Endothelial cell of hepatic sinusoid (primary cell): ENCODE results near the gene ATP5F1D.
"Not testable (repeated sequence)": the region's sequence is repeated elsewhere in the genome, so short reads cannot be mapped to it uniquely, and the experiment has no call there.

Experiments used
- in situ Hi-C: cut with HindIII; loops from 2 replicates; pipeline ENCODE4 v1.10.0; 2017; ENCODE audit warnings: low sequenced_read_pairs

Gene ATP5F1D

GRCh38 chr19:1246265-1247087 is 4.9 kb downstream of the ATP5F1D start:
- in situ Hi-C loops: not testable (repeated sequence)

- in situ Hi-C loops: no loop called here
Measured at GRCh38 chr19:1247748-1248138, 6.2 kb downstream of the ATP5F1D start.

- in situ Hi-C loops: no loop called here
Measured at GRCh38 chr19:1248139-1248785, 6.7 kb downstream of the ATP5F1D start, which contains the start of gene MIDN. TSS of gene MIDN (plus strand) at chr19:1248583. CDS start at chr19:1250297, 1,714 bp downstream.

- in situ Hi-C loops: no loop called here
Measured at GRCh38 chr19:1248786-1249297, 7.3 kb downstream of the ATP5F1D start.

- in situ Hi-C loops: no loop called here
Measured at GRCh38 chr19:1249298-1249989, 7.9 kb downstream of the ATP5F1D start.

- in situ Hi-C loops: no loop called here
Measured at GRCh38 chr19:1249990-1250436, 8.5 kb downstream of the ATP5F1D start.

- in situ Hi-C loops: no loop called here
Measured at GRCh38 chr19:1250437-1251260, 9.1 kb downstream of the ATP5F1D start.

GRCh38 chr19:1251330-1252220 is 10.0 kb downstream of the ATP5F1D start:
- in situ Hi-C loops: no loop called here

GRCh38 chr19:1252221-1252820 is 10.8 kb downstream of the ATP5F1D start:
- in situ Hi-C loops: no loop called here

- in situ Hi-C loops: no loop called here
Measured at GRCh38 chr19:1252821-1253513, 11.4 kb downstream of the ATP5F1D start.

- in situ Hi-C loops: no loop called here
Measured at GRCh38 chr19:1253514-1254080, 12.0 kb downstream of the ATP5F1D start.

GRCh38 chr19:1254081-1254527 is 12.6 kb downstream of the ATP5F1D start:
- in situ Hi-C loops: no loop called here

GRCh38 chr19:1254530-1255185 is 13.1 kb downstream of the ATP5F1D start:
- in situ Hi-C loops: no loop called here

- in situ Hi-C loops: no loop called here
Measured at GRCh38 chr19:1255186-1256161, 13.9 kb downstream of the ATP5F1D start.

- in situ Hi-C loops: no loop called here
Measured at GRCh38 chr19:1256646-1257474, 15.3 kb downstream of the ATP5F1D start.
